LNCaP clone FGC (cell line): ENCODE data around the gene CCDC89.

Experiments used
- DNase-seq: peaks from one replicate; pipeline ENCODE4 v3.0.0-alpha.2; 2011; ENCODE audit warnings: low read depth
- H3K4me3 ChIP-seq: 2 replicates; pipeline ENCODE4 v1.5.1; 2011; ENCODE audit warnings: mild to moderate bottlenecking, low read depth, low read length, control low read depth
- CTCF ChIP-seq: IDR thresholded peaks from 2 replicates; pipeline ENCODE4 v1.5.1; 2012; ENCODE audit warnings: mild to moderate bottlenecking; ENCODE audit not compliant: control insufficient read depth, insufficient read depth; ENCODE audit errors: extremely low read depth

CCDC89 gene

GRCh38 chr11:85709941-85710702 is 24.1 kb upstream of the CCDC89 start:
- no peak overlapping the region for H3K4me3 ChIP-seq
- DNase-seq, result no peak
- TF ChIP-seq CTCF, result no peak

- no peak for DNase-seq
- TF ChIP-seq CTCF, result no peak
- no peak overlapping the region for H3K4me3 ChIP-seq
These were observed 19.8 kb upstream of the CCDC89 start for GRCh38 chr11:85705800-85706199.

GRCh38 chr11:85704967-85705366 is 19.0 kb upstream of the CCDC89 start:
- DNase-seq, result no peak
- TF ChIP-seq CTCF, result no peak
- H3K4me3 ChIP-seq, result no peak overlapping the region

GRCh38 chr11:85699957-85700741 is 14.2 kb upstream of the CCDC89 start:
- H3K4me3 ChIP-seq, result no peak overlapping the region
- no peak for TF ChIP-seq CTCF
- no peak for DNase-seq

- no peak for TF ChIP-seq CTCF
- no peak overlapping the region for H3K4me3 ChIP-seq
- no peak for DNase-seq
These were observed 12.2 kb upstream of the CCDC89 start for GRCh38 chr11:85698195-85698594.

GRCh38 chr11:85697747-85698146 is 11.8 kb upstream of the CCDC89 start:
- DNase-seq, result no peak
- TF ChIP-seq CTCF, result no peak
- no peak overlapping the region for H3K4me3 ChIP-seq

- DNase-seq, result no peak
- TF ChIP-seq CTCF, result no peak
- H3K4me3 ChIP-seq, result no peak overlapping the region
These were observed 9.6 kb upstream of the CCDC89 start for GRCh38 chr11:85695546-85695945.
